Hepatocyte (in vitro differentiated cells): Measurements from ENCODE around the gene DYNLL2. TPM values are rescaled to one million over a fixed set of nuclear protein-coding genes. Genes with fewer than 3 reads are reported as not detected.

Experiments
- DNase-seq: peaks from one replicate; pipeline ENCODE4 v3.0.0-alpha.2; 2016; ENCODE audit warnings: low spot score
- H2AFZ ChIP-seq: fragments of 200-600 bp; sonication (generic); 2 replicates; pipeline ENCODE4 v1.6.0; 2016; ENCODE audit warnings: antibody characterized with exemption, mild to moderate bottlenecking
- H3K27ac ChIP-seq: fragments of 200-600 bp; sonication (generic); 2 replicates; pipeline ENCODE4 v1.5.1; 2016; ENCODE audit warnings: mild to moderate bottlenecking
- H3K27me3 ChIP-seq: fragments of 200-600 bp; sonication (generic); 2 replicates; pipeline ENCODE4 v1.6.1; 2016
- H3K36me3 ChIP-seq: fragments of 200-600 bp; sonication (generic); replicated peaks from 2 replicates; pipeline ENCODE4 v1.5.1; 2016; ENCODE audit warnings: low read depth; ENCODE audit not compliant: insufficient read depth
- H3K4me1 ChIP-seq: fragments of 200-600 bp; sonication (generic); 2 replicates; pipeline ENCODE4 v1.5.1; 2016; ENCODE audit warnings: mild to moderate bottlenecking, moderate library complexity; ENCODE audit not compliant: insufficient read depth
- H3K4me2 ChIP-seq: fragments of 200-600 bp; sonication (generic); 2 replicates; pipeline ENCODE4 v1.6.0; 2016
- H3K4me3 ChIP-seq: fragments of 200-600 bp; sonication (generic); 2 replicates; pipeline ENCODE4 v1.5.1; 2016; ENCODE audit warnings: mild to moderate bottlenecking
- H3K79me2 ChIP-seq: fragments of 200-600 bp; sonication (generic); 2 replicates; pipeline ENCODE4 v1.6.0; 2017; ENCODE audit warnings: mild to moderate bottlenecking
- H3K9me2 ChIP-seq: fragments of 200-600 bp; sonication (generic); replicated peaks from 2 replicates; pipeline ENCODE4 v1.6.0; 2017; ENCODE audit warnings: mild to moderate bottlenecking; ENCODE audit not compliant: insufficient read depth
- H3K9me3 ChIP-seq: fragments of 200-600 bp; sonication (generic); 2 replicates; pipeline ENCODE4 v1.5.1; 2016; ENCODE audit warnings: low read depth, mild to moderate bottlenecking
- H4K20me1 ChIP-seq: fragments of 200-600 bp; sonication (generic); 2 replicates; pipeline ENCODE4 v1.6.0; 2016; ENCODE audit warnings: mild to moderate bottlenecking; ENCODE audit not compliant: insufficient read depth, poor library complexity, severe bottlenecking
- EZH2 ChIP-seq: fragments of 200-600 bp; sonication (generic); IDR thresholded peaks from 2 replicates; pipeline ENCODE4 v1.6.1; 2016; ENCODE audit warnings: antibody characterized with exemption, mild to moderate bottlenecking, borderline replicate concordance
- EZH2phosphoT487 ChIP-seq: fragments of 200-600 bp; sonication (generic); IDR thresholded peaks from one replicate; pipeline ENCODE4 v1.6.1; 2018; ENCODE audit warnings: antibody characterized with exemption, mild to moderate bottlenecking, low read depth, moderate library complexity; ENCODE audit not compliant: unreplicated experiment, severe bottlenecking
- WGBS: methylation state at CpG from one replicate; pipeline ENCODE4 v1.1.6; 2016; ENCODE audit warnings: low lambda C conversion rate; ENCODE audit errors: missing lambda C conversion rate; 5-methylcytosine and 5-hydroxymethylcytosine counted together
- polyA plus RNA-seq: library from polyadenylated mRNA; unstranded; fragments of >200 nt; fragmentation: Nextera tagmentation; extraction: Ambion mirVana; gene quantifications from 2 replicates; pipeline ENCODE4 v1.2.1, GENCODE V29; 2016
- total RNA-seq: library from RNA; depleted of rRNA; stranded (reverse); fragments of >200 nt; gene quantifications from 2 replicates; pipeline ENCODE4 v1.2.3, GENCODE V29; 2014
- TF ChIP-seq, protein P1 (sequence below): fragments of 200-600 bp; sonication (generic); IDR thresholded peaks from 2 replicates; pipeline ENCODE4 v1.5.1; 2016; ENCODE audit warnings: antibody characterized with exemption, mild to moderate bottlenecking; ENCODE audit not compliant: poor library complexity

DYNLL2 gene
- total RNA-seq, result 19.0 and 23.2 TPM in 2 replicates
- 2.2 and 2.7 TPM in 2 replicates for polyA plus RNA-seq

DNA sequence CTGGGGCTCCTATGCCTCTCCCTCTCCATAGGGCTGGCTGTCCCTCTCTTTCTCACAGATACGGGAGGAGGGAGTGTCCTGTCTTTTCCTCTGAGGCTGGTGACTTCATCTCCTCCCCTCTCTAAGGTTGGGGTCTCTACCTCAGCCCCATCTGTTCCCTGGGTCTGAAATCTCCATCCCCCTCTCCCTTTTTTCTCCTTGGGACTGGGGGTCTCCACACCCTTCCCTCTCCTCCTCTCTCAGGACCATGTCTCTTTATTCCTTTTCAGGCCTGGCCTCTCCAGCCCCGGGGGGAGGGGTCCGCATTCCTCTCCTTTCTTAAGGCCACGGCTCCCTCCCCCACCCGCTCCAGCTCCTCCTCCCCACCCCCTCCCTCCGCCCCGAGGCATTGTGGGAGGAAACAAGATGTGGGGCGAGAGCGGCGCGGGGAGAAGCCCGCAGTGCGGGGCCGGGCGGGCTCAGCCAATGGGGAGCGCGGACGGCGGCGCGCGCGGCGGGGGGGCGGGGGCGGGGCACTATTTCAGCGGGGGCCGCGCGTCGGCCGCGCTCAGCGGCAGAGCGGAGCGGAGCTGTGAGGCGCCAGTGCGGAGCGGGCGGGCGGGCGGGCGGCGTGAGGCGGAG lies at the start of gene DYNLL2:
Gene DYNLL2, plus strand, starts transcription at position 550 of the 621 bp plus-strand sequence. CDS start 3,672 bp downstream, outside the sequence.
- peak; percentile 96 for DNase-seq
- no peaks in the 10 kb centered on the region for H3K36me3 ChIP-seq
- no peaks in the 10 kb centered on the region for H3K9me3 ChIP-seq
- peak within 1 kb of the TSS; percentile 84 for H2AFZ ChIP-seq
- H3K4me2 ChIP-seq, result peak within 1 kb of the TSS; percentile 89
- no peaks in the 10 kb centered on the region for H3K9me2 ChIP-seq
- H3K4me3 ChIP-seq, result peak within 1 kb of the TSS; percentile 99
- peak within 1 kb of the TSS; percentile 96 for H3K27ac ChIP-seq
- WGBS, result 0% methylated on average over 1 of the region's 45 CpGs
- H4K20me1 ChIP-seq, result peaks cover 45% of the 10 kb centered on the region
- H3K79me2 ChIP-seq, result peaks cover 47% of the 10 kb centered on the region
- TF ChIP-seq, protein P1, sequence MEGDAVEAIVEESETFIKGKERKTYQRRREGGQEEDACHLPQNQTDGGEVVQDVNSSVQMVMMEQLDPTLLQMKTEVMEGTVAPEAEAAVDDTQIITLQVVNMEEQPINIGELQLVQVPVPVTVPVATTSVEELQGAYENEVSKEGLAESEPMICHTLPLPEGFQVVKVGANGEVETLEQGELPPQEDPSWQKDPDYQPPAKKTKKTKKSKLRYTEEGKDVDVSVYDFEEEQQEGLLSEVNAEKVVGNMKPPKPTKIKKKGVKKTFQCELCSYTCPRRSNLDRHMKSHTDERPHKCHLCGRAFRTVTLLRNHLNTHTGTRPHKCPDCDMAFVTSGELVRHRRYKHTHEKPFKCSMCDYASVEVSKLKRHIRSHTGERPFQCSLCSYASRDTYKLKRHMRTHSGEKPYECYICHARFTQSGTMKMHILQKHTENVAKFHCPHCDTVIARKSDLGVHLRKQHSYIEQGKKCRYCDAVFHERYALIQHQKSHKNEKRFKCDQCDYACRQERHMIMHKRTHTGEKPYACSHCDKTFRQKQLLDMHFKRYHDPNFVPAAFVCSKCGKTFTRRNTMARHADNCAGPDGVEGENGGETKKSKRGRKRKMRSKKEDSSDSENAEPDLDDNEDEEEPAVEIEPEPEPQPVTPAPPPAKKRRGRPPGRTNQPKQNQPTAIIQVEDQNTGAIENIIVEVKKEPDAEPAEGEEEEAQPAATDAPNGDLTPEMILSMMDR, result no peak
- TF ChIP-seq EZH2phosphoT487 (no peak), EZH2 (no peak)
- H3K4me1 ChIP-seq, result peaks cover 34% of the 10 kb centered on the region
- H3K27me3 ChIP-seq, result no peaks in the 10 kb centered on the region

DNA sequence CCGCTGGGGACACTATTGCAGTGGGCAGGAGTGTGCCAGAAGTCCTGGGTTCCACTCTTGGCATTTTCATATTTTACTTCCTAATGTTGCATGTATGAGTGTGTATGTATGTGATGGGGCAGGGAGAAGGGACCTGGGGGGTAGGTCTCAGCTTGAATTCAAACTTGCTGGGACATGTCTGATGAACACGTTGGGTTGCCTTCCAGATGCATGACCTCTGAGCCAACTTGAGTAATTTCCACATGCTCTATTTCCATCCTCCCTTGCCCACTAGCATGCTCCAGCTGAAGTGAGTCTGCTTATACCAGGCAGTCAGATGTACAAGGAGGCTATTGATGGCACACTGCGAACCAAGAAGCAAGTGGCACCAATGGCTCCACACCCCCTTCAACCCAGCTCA lies 43.2 kb upstream of the DYNLL2 start:
- Histone ChIP-seq H3K79me2 (no peaks in the 10 kb centered on the region), H3K4me1 (no peaks in the 10 kb centered on the region), H2AFZ (no peak overlapping the region), H3K9me3 (no peaks in the 10 kb centered on the region), H3K27ac (no peak overlapping the region), H3K4me2 (no peak overlapping the region), H4K20me1 (no peaks in the 10 kb centered on the region), H3K36me3 (no peaks in the 10 kb centered on the region), H3K4me3 (no peak overlapping the region), H3K27me3 (peaks cover 8% of the 10 kb centered on the region), H3K9me2 (no peaks in the 10 kb centered on the region)
- WGBS, result 92% methylated on average over 3 of the region's 3 CpGs
- no peak for DNase-seq
- TF ChIP-seq EZH2phosphoT487 (no peak), EZH2 (no peak)
- TF ChIP-seq, protein P1, result no peak

DNA sequence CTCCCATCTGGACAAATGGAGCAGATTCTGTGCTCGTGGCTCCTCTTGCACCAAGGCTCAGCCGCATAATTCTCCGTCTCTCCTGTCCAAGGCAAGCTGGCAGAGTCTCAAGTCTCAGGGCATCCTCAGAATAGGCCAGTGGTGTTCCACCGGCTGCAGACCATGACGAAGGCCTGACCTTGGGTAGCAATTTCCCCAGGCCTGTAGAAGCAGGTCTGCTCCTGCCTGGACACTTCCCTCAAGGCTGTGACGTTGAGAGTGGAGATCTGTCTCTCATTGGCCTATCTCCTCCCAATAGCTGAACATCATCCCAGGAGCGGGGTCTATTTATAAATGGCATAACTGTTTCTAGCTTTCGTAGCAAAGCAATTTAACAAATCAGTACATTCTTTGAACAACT lies 42.8 kb upstream of the DYNLL2 start:
- Histone ChIP-seq H2AFZ (no peak overlapping the region), H4K20me1 (no peaks in the 10 kb centered on the region), H3K36me3 (no peaks in the 10 kb centered on the region), H3K4me2 (no peak overlapping the region), H3K9me2 (no peaks in the 10 kb centered on the region), H3K79me2 (no peaks in the 10 kb centered on the region), H3K4me3 (no peak overlapping the region), H3K9me3 (no peaks in the 10 kb centered on the region), H3K4me1 (no peaks in the 10 kb centered on the region), H3K27ac (no peak overlapping the region), H3K27me3 (peaks cover 8% of the 10 kb centered on the region)
- TF ChIP-seq EZH2 (no peak), EZH2phosphoT487 (no peak)
- no peak for DNase-seq
- 86% methylated on average over 8 of the region's 8 CpGs for WGBS

DNA sequence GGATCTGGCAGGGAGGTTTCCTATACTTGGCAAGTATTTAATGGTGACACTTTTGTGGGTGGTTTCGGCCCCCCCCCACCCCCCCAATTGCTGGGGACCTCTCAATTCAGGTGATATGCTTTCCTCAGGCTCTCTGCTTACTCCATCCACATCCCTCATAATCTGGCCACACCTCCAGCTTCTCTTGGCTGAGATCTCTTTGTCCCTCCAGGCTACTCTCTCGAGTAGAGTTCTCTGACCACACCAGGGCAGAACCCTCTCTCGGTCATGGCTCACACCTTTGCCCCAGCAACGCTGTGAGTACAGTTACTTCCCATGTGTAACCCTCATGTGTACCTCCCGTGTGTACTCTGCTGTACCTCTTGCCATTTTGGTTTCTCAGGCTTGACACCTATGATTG lies 42.1 kb upstream of the DYNLL2 start:
- no peak for DNase-seq
- TF ChIP-seq, protein P1, result no peak
- TF ChIP-seq EZH2phosphoT487 (no peak), EZH2 (no peak)
- H3K36me3 ChIP-seq, result no peaks in the 10 kb centered on the region
- H3K4me2 ChIP-seq, result no peak overlapping the region
- WGBS, result 63% methylated on average over 5 of the region's 5 CpGs
- H4K20me1 ChIP-seq, result no peaks in the 10 kb centered on the region
- no peak overlapping the region for H3K4me3 ChIP-seq
- no peak overlapping the region for H2AFZ ChIP-seq
- H3K9me3 ChIP-seq, result no peaks in the 10 kb centered on the region
- no peaks in the 10 kb centered on the region for H3K4me1 ChIP-seq
- H3K79me2 ChIP-seq, result no peaks in the 10 kb centered on the region
- H3K9me2 ChIP-seq, result no peaks in the 10 kb centered on the region
- peaks cover 8% of the 10 kb centered on the region for H3K27me3 ChIP-seq
- H3K27ac ChIP-seq, result no peak overlapping the region
